Upper lobe of left lung (tissue), 6 donors: ENCODE measurements around the gene SCGB2A2. TPM values are rescaled to one million over a fixed set of nuclear protein-coding genes. Genes with fewer than 3 reads are reported as not detected.

Experiments used
- ATAC-seq, 2 donors: fragments of 200-7000 bp; cut with Tn5 transposase; one replicate each; pipeline ENCODE4 v1.9.1; 2022; ENCODE audit warnings: mild to moderate bottlenecking in 2 of 2, moderate library complexity in 2 of 2; ENCODE audit not compliant: low FRiP score in 2 of 2
- DNase-seq, 2 donors: peaks; one replicate each; pipeline ENCODE4 v3.0.0-alpha.2; 2019 to 2020
- H3K27ac ChIP-seq, 4 donors: fragments of 200-600 bp; sonication (generic); one replicate each; pipeline ENCODE4 v1.5.1; 2016 to 2019
- H3K27me3 ChIP-seq, 4 donors: fragments of 200-600 bp; sonication (generic); one replicate each; pipeline ENCODE4 v1.5.1; 2017 to 2019
- H3K36me3 ChIP-seq, 4 donors: fragments of 200-600 bp; sonication (generic); one replicate each; pipeline ENCODE4 v1.5.1; 2016 to 2019
- H3K4me1 ChIP-seq, 4 donors: fragments of 200-600 bp; sonication (generic); one replicate each; pipeline ENCODE4 v1.5.1; 2018 to 2019
- H3K4me3 ChIP-seq, 4 donors: fragments of 200-600 bp; sonication (generic); one replicate each; pipeline ENCODE4 v1.5.1; 2017 to 2019; ENCODE audit warnings: mild to moderate bottlenecking in 2 of 4, moderate library complexity in 1 of 4
- H3K9me3 ChIP-seq, 4 donors: fragments of 200-600 bp; sonication (generic); one replicate each; pipeline ENCODE4 v1.5.1; 2018 to 2019
- CTCF ChIP-seq, 6 experiments: fragments of 450-650 bp in 4 of 6; fragments of 200-600 bp in 2 of 6; sonication (generic) in 2 of 6; IDR thresholded peaks; one replicate each; pipeline ENCODE4 v1.5.1; 2016 to 2019; ENCODE audit warnings: antibody characterized with exemption in 6 of 6
- EP300 ChIP-seq, 4 donors: sonication (generic); formaldehyde crosslinking; IDR thresholded peaks; one replicate each; pipeline ENCODE4 v1.5.1; 2017; ENCODE audit warnings: antibody characterized with exemption in 4 of 4, control low read depth in 2 of 4
- POLR2A ChIP-seq, 4 donors: fragments of 450-650 bp; IDR thresholded peaks; one replicate each; pipeline ENCODE4 v1.5.1; 2016 to 2017; ENCODE audit warnings: antibody characterized with exemption in 4 of 4, mild to moderate bottlenecking in 2 of 4
- POLR2AphosphoS5 ChIP-seq, 2 donors: sonication (generic); formaldehyde crosslinking; IDR thresholded peaks; one replicate each; pipeline ENCODE4 v1.5.1; 2017; ENCODE audit warnings: antibody characterized with exemption in 2 of 2
- WGBS, 2 donors: methylation state at CpG; one replicate each; pipeline ENCODE4 v1.1.5; 2017 to 2018; 5-methylcytosine and 5-hydroxymethylcytosine counted together
- total RNA-seq, 6 donors: library from RNA; depleted of rRNA in 4 of 6; stranded (reverse); fragments of >200 nt in 4 of 6; gene quantifications; one replicate each; pipeline versions ENCODE4 v1.1.0 to v1.2.1, GENCODE V29; 2016 to 2021
- donor health status: DM: no; HTN: no; CAD: no; lungs with moderate emphysema.
- donor health status: DM: no; HTN: yes; CAD: no; lungs with severe emphysema.

Gene SCGB2A2
- total RNA-seq, 6 donors from 2014 or later = not detected

GRCh38 chr11:62253999-62254542 is 15.9 kb upstream of the SCGB2A2 start:
- DNase-seq (no peak), ATAC-seq (no peak)
- H3K27ac ChIP-seq = no peak overlapping the region
- peaks cover 18 to 42% (median 31%) of the 10 kb centered on the region in 4 donors for H3K9me3 ChIP-seq
- no peak for TF ChIP-seq POLR2AphosphoS5 (IDR thresholded peaks at IDR 0.05)
- no peak for TF ChIP-seq CTCF (IDR thresholded peaks at IDR 0.05)
- no peak for TF ChIP-seq POLR2A (IDR thresholded peaks at IDR 0.05)
- TF ChIP-seq EP300 (IDR thresholded peaks at IDR 0.05) = no peak
- no peaks in the 10 kb centered on the region for H3K27me3 ChIP-seq
- 68 to 93% methylated on average over 3 of the region's 3 CpGs for WGBS, 2 donors
- no peak overlapping the region for H3K4me3 ChIP-seq
- no peaks in the 10 kb centered on the region for H3K4me1 ChIP-seq
- no peaks in the 10 kb centered on the region for H3K36me3 ChIP-seq

GRCh38 chr11:62256281-62256680 is 13.7 kb upstream of the SCGB2A2 start:
- no peaks in the 10 kb centered on the region for H3K4me1 ChIP-seq
- no peak overlapping the region for H3K27ac ChIP-seq
- H3K4me3 ChIP-seq = no peak overlapping the region
- 83 to 85% methylated on average over 2 of the region's 2 CpGs for WGBS, 2 donors
- DNase-seq = no peak
- H3K27me3 ChIP-seq = no peaks in the 10 kb centered on the region
- H3K36me3 ChIP-seq = no peaks in the 10 kb centered on the region
- H3K9me3 ChIP-seq = peaks cover 14 to 29% (median 20%) of the 10 kb centered on the region in 4 donors
- TF ChIP-seq POLR2A (IDR thresholded peaks at IDR 0.05) = no peak
- TF ChIP-seq CTCF (IDR thresholded peaks at IDR 0.05) = no peak
- no peak for TF ChIP-seq EP300 (IDR thresholded peaks at IDR 0.05)
- no peak for TF ChIP-seq POLR2AphosphoS5 (IDR thresholded peaks at IDR 0.05)
- ATAC-seq = no peak

DNA sequence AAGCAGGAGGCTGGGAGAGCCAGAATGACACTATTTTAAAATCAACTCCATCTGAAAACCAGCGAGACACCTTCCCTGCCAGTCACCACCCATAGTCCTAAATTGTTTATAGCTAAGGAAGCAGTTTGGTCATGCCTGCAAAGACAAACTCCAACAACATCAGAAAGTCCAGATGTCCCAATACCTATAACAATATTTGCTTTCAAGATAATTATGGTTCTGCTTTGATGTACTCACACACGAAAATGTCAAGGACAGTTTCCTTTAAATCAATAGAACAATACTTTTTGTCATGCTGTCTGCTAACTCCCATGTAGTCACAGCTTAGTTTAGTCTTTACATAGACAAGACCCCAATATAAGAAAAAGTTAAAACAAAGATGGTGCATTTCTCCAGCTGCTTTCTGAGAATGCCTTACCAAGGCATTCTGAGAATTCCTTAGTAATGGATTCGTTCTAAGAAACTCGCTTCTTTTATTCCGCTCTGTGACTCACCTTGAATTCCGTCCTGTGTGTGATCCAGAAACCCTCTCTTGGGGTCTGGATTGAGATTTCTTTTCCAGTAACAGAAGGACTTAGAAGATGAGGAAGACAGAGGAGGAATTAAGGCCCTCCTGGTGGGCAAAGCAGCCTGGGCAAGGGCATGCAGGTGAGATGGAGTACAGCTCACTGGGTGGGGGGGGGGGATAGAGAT is 9.6 kb upstream of the SCGB2A2 start:
- TF ChIP-seq EP300 (IDR thresholded peaks at IDR 0.05) = no peak
- TF ChIP-seq CTCF (IDR thresholded peaks at IDR 0.05) = no peak
- TF ChIP-seq POLR2AphosphoS5 (IDR thresholded peaks at IDR 0.05) = no peak
- no peak for TF ChIP-seq POLR2A (IDR thresholded peaks at IDR 0.05)
- Histone ChIP-seq H3K4me3 (no peak overlapping the region), H3K9me3 (no peaks in the 10 kb centered on the region), H3K27me3 (no peaks in the 10 kb centered on the region), H3K4me1 (no peaks in the 10 kb centered on the region), H3K27ac (no peak overlapping the region), H3K36me3 (no peaks in the 10 kb centered on the region)
- DNase-seq = no peak
- no peak for ATAC-seq
- 65 to 75% methylated on average over 6 of the region's 6 CpGs for WGBS, 2 donors

DNA sequence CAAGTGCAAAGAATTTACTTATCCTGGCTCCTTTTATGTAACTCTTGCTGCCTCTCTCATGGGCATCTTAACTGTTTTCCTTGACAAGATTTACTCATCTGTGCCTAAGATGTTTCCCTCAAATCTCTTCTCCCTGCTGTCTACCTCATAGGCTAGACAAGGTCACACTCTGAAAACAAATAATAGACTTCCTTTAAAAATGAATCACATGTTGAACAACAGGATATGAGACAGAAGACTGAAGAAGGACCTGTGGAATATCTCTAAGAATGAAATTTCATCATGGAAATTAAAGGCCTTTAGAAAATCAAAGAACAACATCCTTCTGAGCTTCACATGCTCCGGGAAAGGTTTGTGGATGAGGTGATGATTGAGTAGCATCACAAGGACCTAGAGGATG is 6.0 kb upstream of the SCGB2A2 start:
- ATAC-seq = no peak
- no peak for DNase-seq
- H3K4me1 ChIP-seq = no peaks in the 10 kb centered on the region

More for the DNA sequence above, 6.0 kb upstream of the SCGB2A2 start:
- WGBS, 2 donors = 64 to 73% methylated on average over 1 of the region's 1 CpG
- Histone ChIP-seq H3K36me3 (no peaks in the 10 kb centered on the region), H3K4me3 (no peak overlapping the region), H3K9me3 (no peaks in the 10 kb centered on the region), H3K27ac (no peak overlapping the region), H3K27me3 (no peaks in the 10 kb centered on the region)
- TF ChIP-seq POLR2A (IDR thresholded peaks at IDR 0.05) = no peak
- no peak for TF ChIP-seq EP300 (IDR thresholded peaks at IDR 0.05)
- no peak for TF ChIP-seq POLR2AphosphoS5 (IDR thresholded peaks at IDR 0.05)
- no peak for TF ChIP-seq CTCF (IDR thresholded peaks at IDR 0.05)
